ENCODE measurements around the gene MSMO1. TPM values are rescaled to one million over a fixed set of nuclear protein-coding genes. Genes with fewer than 3 reads are reported as not detected.

MSMO1 gene
- total RNA-seq, 1 donor from 2014 or later, result 206 TPM

DNA sequence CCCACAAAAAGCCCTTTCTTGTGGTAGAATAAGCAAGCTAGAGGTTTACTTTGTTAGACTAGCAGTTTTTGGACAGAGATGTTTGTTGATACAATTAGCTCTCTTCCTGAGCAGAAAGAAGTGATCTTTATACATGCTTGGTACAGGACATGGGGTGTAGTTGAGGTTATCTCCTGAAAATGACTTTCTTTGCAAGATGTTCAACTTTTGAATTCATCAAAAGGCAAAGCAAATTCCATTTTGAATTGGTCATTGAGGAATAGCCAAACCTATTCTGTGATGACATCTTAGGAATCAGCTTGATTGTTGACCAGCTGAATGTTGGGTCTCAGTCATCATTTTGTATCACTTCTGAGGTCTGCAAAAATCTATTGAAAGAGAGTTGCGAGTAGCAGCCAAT is 55.2 kb downstream of the MSMO1 start:
- no peak overlapping the region for H3K4me3 ChIP-seq (ENCODE audit: low read depth, low read length)
- H3K27me3 ChIP-seq (ENCODE audit: control insufficient read depth, insufficient read depth, low read length), result no peaks in the 10 kb centered on the region
- TF ChIP-seq, protein P1, sequence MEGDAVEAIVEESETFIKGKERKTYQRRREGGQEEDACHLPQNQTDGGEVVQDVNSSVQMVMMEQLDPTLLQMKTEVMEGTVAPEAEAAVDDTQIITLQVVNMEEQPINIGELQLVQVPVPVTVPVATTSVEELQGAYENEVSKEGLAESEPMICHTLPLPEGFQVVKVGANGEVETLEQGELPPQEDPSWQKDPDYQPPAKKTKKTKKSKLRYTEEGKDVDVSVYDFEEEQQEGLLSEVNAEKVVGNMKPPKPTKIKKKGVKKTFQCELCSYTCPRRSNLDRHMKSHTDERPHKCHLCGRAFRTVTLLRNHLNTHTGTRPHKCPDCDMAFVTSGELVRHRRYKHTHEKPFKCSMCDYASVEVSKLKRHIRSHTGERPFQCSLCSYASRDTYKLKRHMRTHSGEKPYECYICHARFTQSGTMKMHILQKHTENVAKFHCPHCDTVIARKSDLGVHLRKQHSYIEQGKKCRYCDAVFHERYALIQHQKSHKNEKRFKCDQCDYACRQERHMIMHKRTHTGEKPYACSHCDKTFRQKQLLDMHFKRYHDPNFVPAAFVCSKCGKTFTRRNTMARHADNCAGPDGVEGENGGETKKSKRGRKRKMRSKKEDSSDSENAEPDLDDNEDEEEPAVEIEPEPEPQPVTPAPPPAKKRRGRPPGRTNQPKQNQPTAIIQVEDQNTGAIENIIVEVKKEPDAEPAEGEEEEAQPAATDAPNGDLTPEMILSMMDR (IDR thresholded peaks at IDR 0.05; ENCODE audit: insufficient read depth, low read length, severe bottlenecking), result no peak
- DNase-seq (ENCODE audit: low read depth) (no peak), FAIRE-seq (peak; percentile 72)
- H3K36me3 ChIP-seq (ENCODE audit: control insufficient read depth, insufficient read depth, low read length), result no peaks in the 10 kb centered on the region

DNA sequence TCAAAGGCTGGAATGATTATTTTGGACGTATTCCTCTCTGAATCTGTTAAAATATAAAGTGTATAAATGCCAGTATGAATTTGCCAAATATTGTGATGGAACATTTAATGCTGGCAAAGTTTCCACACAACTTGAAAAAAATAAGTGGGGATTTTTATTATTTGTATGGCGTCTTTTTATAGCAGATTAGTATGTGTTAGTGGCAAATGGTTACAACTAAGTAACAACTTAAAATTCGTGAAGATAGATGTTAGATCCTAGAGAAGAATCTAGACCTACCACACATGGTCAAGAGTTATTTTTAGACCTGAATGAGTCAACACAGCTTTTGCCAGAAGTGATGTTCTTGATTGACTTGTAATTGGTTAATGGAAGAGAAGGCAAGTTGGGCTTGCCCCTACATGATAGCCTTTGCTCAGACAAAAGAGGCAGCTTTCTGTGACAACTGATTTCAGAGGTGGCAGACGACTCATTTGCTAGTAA is 56.2 kb downstream of the MSMO1 start:
- FAIRE-seq (no peak), DNase-seq (ENCODE audit: low read depth) (peak; percentile 94)

DNA sequence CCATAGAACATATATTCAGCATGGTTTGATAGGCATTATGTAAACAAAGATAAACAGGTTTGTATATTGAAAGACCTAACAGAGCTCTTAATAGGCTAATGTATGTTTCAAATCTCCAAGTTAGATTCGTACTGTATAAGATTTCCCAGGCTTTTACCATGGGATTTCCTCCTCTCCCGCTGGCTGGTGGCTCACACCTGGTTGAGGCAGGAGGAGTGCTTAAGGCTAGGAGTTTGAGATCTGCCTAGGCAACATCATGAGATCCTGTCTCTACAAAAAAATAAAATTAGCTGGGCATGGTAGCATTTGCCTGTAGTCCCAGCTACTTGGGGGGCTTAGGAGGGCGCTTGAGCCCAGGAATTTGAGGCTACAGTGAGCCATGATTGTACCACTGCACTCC is 56.7 kb downstream of the MSMO1 start:
- no peaks in the 10 kb centered on the region for H3K27me3 ChIP-seq (ENCODE audit: control insufficient read depth, insufficient read depth, low read length)
- TF ChIP-seq, protein P1 (IDR thresholded peaks at IDR 0.05; ENCODE audit: insufficient read depth, low read length, severe bottlenecking), result no peak
- FAIRE-seq, result no peak

More for the DNA sequence above, 56.2 kb downstream of the MSMO1 start:
- Histone ChIP-seq H3K27me3 (ENCODE audit: control insufficient read depth, insufficient read depth, low read length) (no peaks in the 10 kb centered on the region), H3K36me3 (ENCODE audit: control insufficient read depth, insufficient read depth, low read length) (no peaks in the 10 kb centered on the region), H3K4me3 (ENCODE audit: low read depth, low read length) (no peak overlapping the region)
- TF ChIP-seq, protein P1 (IDR thresholded peaks at IDR 0.05; ENCODE audit: insufficient read depth, low read length, severe bottlenecking), result no peak

DNA sequence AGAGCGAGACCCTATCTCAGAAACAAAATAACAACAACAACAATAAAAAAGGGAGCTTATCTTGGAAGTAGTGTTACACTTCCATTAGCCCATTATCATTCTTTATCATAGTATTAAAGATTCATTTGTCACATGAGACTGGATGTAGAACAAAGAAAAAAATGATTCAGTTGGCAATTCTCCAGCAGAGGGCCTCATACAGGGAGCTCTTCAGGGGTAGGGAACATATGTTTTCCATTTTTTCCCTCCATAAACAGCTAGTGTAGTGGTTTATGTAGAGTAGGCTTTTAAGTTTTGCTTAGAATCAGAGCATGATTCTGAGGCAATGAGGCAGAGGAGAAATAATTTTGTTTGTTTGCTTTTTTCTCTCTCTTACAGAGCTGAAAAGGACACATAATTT is 57.1 kb downstream of the MSMO1 start:
- no peak overlapping the region for H3K4me3 ChIP-seq (ENCODE audit: low read depth, low read length)
- DNase-seq (ENCODE audit: low read depth), result peak; percentile 44
- TF ChIP-seq, protein P1 (IDR thresholded peaks at IDR 0.05; ENCODE audit: insufficient read depth, low read length, severe bottlenecking), result no peak
- H3K27me3 ChIP-seq (ENCODE audit: control insufficient read depth, insufficient read depth, low read length), result no peaks in the 10 kb centered on the region
- no peak for FAIRE-seq
- no peaks in the 10 kb centered on the region for H3K36me3 ChIP-seq (ENCODE audit: control insufficient read depth, insufficient read depth, low read length)

More for the DNA sequence above, 56.7 kb downstream of the MSMO1 start:
- DNase-seq (ENCODE audit: low read depth), result no peak
- no peak overlapping the region for H3K4me3 ChIP-seq (ENCODE audit: low read depth, low read length)
- no peaks in the 10 kb centered on the region for H3K36me3 ChIP-seq (ENCODE audit: control insufficient read depth, insufficient read depth, low read length)

DNA sequence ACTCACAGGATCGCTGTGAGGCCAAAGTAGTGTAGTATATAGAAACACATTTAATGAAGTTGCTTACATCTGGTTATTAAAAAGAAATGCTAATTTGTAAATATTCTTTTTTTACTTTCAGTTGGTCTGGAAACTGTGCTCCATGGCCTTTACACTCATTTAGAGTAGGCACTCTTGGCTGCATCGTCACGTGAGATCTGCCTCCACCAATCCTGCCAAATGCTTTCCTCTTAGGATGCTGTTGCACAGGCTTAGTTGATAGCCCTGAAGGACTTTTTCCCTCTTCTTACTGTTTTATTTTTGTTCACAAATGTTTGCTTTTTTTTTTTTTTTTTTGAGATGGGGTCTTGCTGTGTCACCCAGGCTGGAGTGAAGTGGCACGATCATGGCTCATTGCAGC is 57.7 kb downstream of the MSMO1 start:
- H3K4me3 ChIP-seq (ENCODE audit: low read depth, low read length), result no peak overlapping the region
- TF ChIP-seq, protein P1 (IDR thresholded peaks at IDR 0.05; ENCODE audit: insufficient read depth, low read length, severe bottlenecking), result no peak
- FAIRE-seq (no peak), DNase-seq (ENCODE audit: low read depth) (no peak)
- H3K36me3 ChIP-seq (ENCODE audit: control insufficient read depth, insufficient read depth, low read length), result no peaks in the 10 kb centered on the region
- no peaks in the 10 kb centered on the region for H3K27me3 ChIP-seq (ENCODE audit: control insufficient read depth, insufficient read depth, low read length)

GRCh38 chr4:165386328-165386727 is 58.9 kb downstream of the MSMO1 start:
- H3K4me3 ChIP-seq (ENCODE audit: low read depth, low read length), result no peak overlapping the region
- no peaks in the 10 kb centered on the region for H3K36me3 ChIP-seq (ENCODE audit: control insufficient read depth, insufficient read depth, low read length)
- FAIRE-seq, result no peak
- TF ChIP-seq, protein P1 (IDR thresholded peaks at IDR 0.05; ENCODE audit: insufficient read depth, low read length, severe bottlenecking), result no peak
- DNase-seq (ENCODE audit: low read depth), result no peak
- H3K27me3 ChIP-seq (ENCODE audit: control insufficient read depth, insufficient read depth, low read length), result no peaks in the 10 kb centered on the region

All from bronchial epithelial cell (primary cell).